Ramos (cell line): ENCODE results near the gene MYO1G.

Experiments used
- in situ Hi-C: fragments of 300-500 bp; cut with MboI; formaldehyde crosslinking; loops from one replicate; pipeline ENCODE4 v1.14.3; 2022; ENCODE audit warnings: low sequenced_read_pairs; ENCODE audit not compliant: unreplicated experiment

Gene MYO1G

GRCh38 chr7:44912775-44913347 lies 66.0 kb downstream of the MYO1G start:
- in situ Hi-C loops = no loop called here
